GM13976 (cell line): Measurements from ENCODE around the gene TYROBP.

ENCODE experiments used
- DNase-seq: peaks from one replicate; pipeline ENCODE4 v3.0.0; 2012; ENCODE audit warnings: low spot score
- CTCF ChIP-seq: IDR thresholded peaks from 2 replicates; pipeline ENCODE4 v1.5.1; 2012; ENCODE audit warnings: borderline replicate concordance, mild to moderate bottlenecking; ENCODE audit not compliant: insufficient read depth; ENCODE audit errors: extremely low read depth, missing control alignments, control extremely low read depth
- in situ Hi-C: fragments of 300-500 bp; cut with MboI; formaldehyde crosslinking; loops from one replicate; pipeline ENCODE4 v1.12.0; 2022; ENCODE audit warnings: low sequenced_read_pairs, mixed read lengths, inconsistent platforms; ENCODE audit not compliant: unreplicated experiment

TYROBP gene

GRCh38 chr19:35937345-35938281 is 29.5 kb upstream of the TYROBP start:
- TF ChIP-seq CTCF: no peak
- in situ Hi-C loops: loop anchor here (10.0 kb wide), 1 partner anchor 53 kb away; no protein-coding TSS in a partner anchor
- DNase-seq: no peak

GRCh38 chr19:35936738-35937268 is 28.7 kb upstream of the TYROBP start:
- DNase-seq: no peak
- in situ Hi-C loops: loop anchor here (10.0 kb wide), 1 partner anchor 52 kb away; no protein-coding TSS in a partner anchor
- TF ChIP-seq CTCF: no peak

GRCh38 chr19:35935911-35936737 is 28.0 kb upstream of the TYROBP start, which contains the start of gene LRFN3:
Gene LRFN3, plus strand, starts transcription at chr19:35936374. Its CDS starts 3,052 bp downstream, at chr19:35939426.
- TF ChIP-seq CTCF: no peak
- in situ Hi-C loops: loop anchor here (10.0 kb wide), 1 partner anchor 51 kb away; no protein-coding TSS in a partner anchor
- DNase-seq: peak; percentile 84

- no peak for DNase-seq
- no peak for TF ChIP-seq CTCF
- in situ Hi-C loops: loop anchor here (10.0 kb wide), 1 partner anchor 48 kb away; no protein-coding TSS in a partner anchor
Observed at GRCh38 chr19:35932291-35932936, 24.3 kb upstream of the TYROBP start.

- no peak for TF ChIP-seq CTCF
- in situ Hi-C loops: loop anchor here (10.0 kb wide), 1 partner anchor 47 kb away; no protein-coding TSS in a partner anchor
- no peak for DNase-seq
Observed at GRCh38 chr19:35931874-35932202, 23.7 kb upstream of the TYROBP start.
